ENCODE data around the gene KIRREL3. TPM values are rescaled to one million over a fixed set of nuclear protein-coding genes. Genes with fewer than 3 reads are reported as not detected.

KIRREL3 gene
- total RNA-seq, 2 experiments from 2014 or later: not detected

GRCh38 chr11:126992065-126992803 is 8.3 kb downstream of the KIRREL3 start:
- ChIA-PET POLR2A (no interaction called here), CTCF (no interaction called here)
- Mint-ChIP-seq H3K4me3 (no peak overlapping the region), H3K27ac (no peak overlapping the region), H3K4me1 (no peaks in the 10 kb centered on the region), H3K27me3 (peaks cover 19% of the 10 kb centered on the region), H3K36me3 (ENCODE audit: low read depth) (no peaks in the 10 kb centered on the region), H3K9me3 (no peaks in the 10 kb centered on the region)
- no peak for DNase-seq

- H3K36me3 Mint-ChIP-seq (ENCODE audit: low read depth): no peaks in the 10 kb centered on the region
- no peak overlapping the region for H3K4me3 Mint-ChIP-seq
- no peak overlapping the region for H3K27ac Mint-ChIP-seq
- POLR2A ChIA-PET: no interaction called here
- no peaks in the 10 kb centered on the region for H3K9me3 Mint-ChIP-seq
- peaks cover 15% of the 10 kb centered on the region for H3K27me3 Mint-ChIP-seq
- DNase-seq: no peak
- CTCF ChIA-PET: no interaction called here
- no peaks in the 10 kb centered on the region for H3K4me1 Mint-ChIP-seq
Measured at GRCh38 chr11:126991596-126991995, 9.0 kb downstream of the KIRREL3 start.

- H3K9me3 Mint-ChIP-seq: no peaks in the 10 kb centered on the region
- POLR2A ChIA-PET: no interaction called here
- no peak overlapping the region for H3K4me3 Mint-ChIP-seq
- no peak overlapping the region for H3K27ac Mint-ChIP-seq
- CTCF ChIA-PET: interaction anchor here (0.8 to 1.2 kb wide), 4 partner anchors 12 to 550 kb away, joined by 3 to 4 read pairs (median 3); no protein-coding TSS in a partner anchor
- no peaks in the 10 kb centered on the region for H3K36me3 Mint-ChIP-seq (ENCODE audit: low read depth)
- no peak for DNase-seq
- H3K27me3 Mint-ChIP-seq: peaks cover 11% of the 10 kb centered on the region
- no peaks in the 10 kb centered on the region for H3K4me1 Mint-ChIP-seq
Measured at GRCh38 chr11:126990716-126991480, 9.7 kb downstream of the KIRREL3 start.

GRCh38 chr11:126989942-126990715 is 10.4 kb downstream of the KIRREL3 start:
- Mint-ChIP-seq H3K9me3 (no peaks in the 10 kb centered on the region), H3K4me1 (no peaks in the 10 kb centered on the region), H3K36me3 (ENCODE audit: low read depth) (no peaks in the 10 kb centered on the region), H3K4me3 (no peak overlapping the region), H3K27me3 (peaks cover 11% of the 10 kb centered on the region), H3K27ac (no peak overlapping the region)
- ChIA-PET POLR2A (no interaction called here), CTCF (interaction anchor here (0.6 to 1.2 kb wide), 6 partner anchors 8 to 549 kb away, joined by 3 to 7 read pairs (median 3); no protein-coding TSS in a partner anchor)
- DNase-seq: peak; percentile 57

GRCh38 chr11:126988655-126989054 is 11.9 kb downstream of the KIRREL3 start:
- H3K4me1 Mint-ChIP-seq: no peaks in the 10 kb centered on the region
- peaks cover 11% of the 10 kb centered on the region for H3K27me3 Mint-ChIP-seq
- H3K27ac Mint-ChIP-seq: no peak overlapping the region
- DNase-seq: no peak
- POLR2A ChIA-PET: no interaction called here
- no peaks in the 10 kb centered on the region for H3K36me3 Mint-ChIP-seq (ENCODE audit: low read depth)
- CTCF ChIA-PET: no interaction called here
- H3K4me3 Mint-ChIP-seq: no peak overlapping the region
- H3K9me3 Mint-ChIP-seq: no peaks in the 10 kb centered on the region

- H3K4me3 Mint-ChIP-seq: no peak overlapping the region
- no peaks in the 10 kb centered on the region for H3K9me3 Mint-ChIP-seq
- ChIA-PET POLR2A (no interaction called here), CTCF (no interaction called here)
- H3K36me3 Mint-ChIP-seq (ENCODE audit: low read depth): no peaks in the 10 kb centered on the region
- H3K4me1 Mint-ChIP-seq: no peaks in the 10 kb centered on the region
- peaks cover 12% of the 10 kb centered on the region for H3K27me3 Mint-ChIP-seq
- no peak overlapping the region for H3K27ac Mint-ChIP-seq
- no peak for DNase-seq
Measured at GRCh38 chr11:126981635-126982034, 18.9 kb downstream of the KIRREL3 start.

GRCh38 chr11:126978911-126979310 is 21.7 kb downstream of the KIRREL3 start:
- no peak overlapping the region for H3K27ac Mint-ChIP-seq
- no peak for DNase-seq
- H3K27me3 Mint-ChIP-seq: peaks cover 10% of the 10 kb centered on the region
- no peak overlapping the region for H3K4me3 Mint-ChIP-seq
- no peaks in the 10 kb centered on the region for H3K4me1 Mint-ChIP-seq
- H3K9me3 Mint-ChIP-seq: no peaks in the 10 kb centered on the region
- no peaks in the 10 kb centered on the region for H3K36me3 Mint-ChIP-seq (ENCODE audit: low read depth)
- POLR2A ChIA-PET: no interaction called here
- CTCF ChIA-PET: interaction anchor here (1.5 kb wide), 1 partner anchor 11 kb away, joined by 4 read pairs; no protein-coding TSS in a partner anchor

- CTCF ChIA-PET: interaction anchor here (1.5 kb wide), 1 partner anchor 12 kb away, joined by 4 read pairs; no protein-coding TSS in a partner anchor
- Mint-ChIP-seq H3K9me3 (no peaks in the 10 kb centered on the region), H3K36me3 (ENCODE audit: low read depth) (no peaks in the 10 kb centered on the region), H3K27me3 (peaks cover 10% of the 10 kb centered on the region), H3K4me3 (no peak overlapping the region), H3K27ac (no peak overlapping the region), H3K4me1 (no peaks in the 10 kb centered on the region)
- POLR2A ChIA-PET: no interaction called here
- DNase-seq: no peak
Measured at GRCh38 chr11:126978165-126978564, 22.4 kb downstream of the KIRREL3 start.

- Mint-ChIP-seq H3K4me1 (no peaks in the 10 kb centered on the region), H3K27me3 (peaks cover 14% of the 10 kb centered on the region), H3K36me3 (ENCODE audit: low read depth) (no peaks in the 10 kb centered on the region), H3K27ac (no peak overlapping the region), H3K4me3 (no peak overlapping the region), H3K9me3 (no peaks in the 10 kb centered on the region)
- ChIA-PET POLR2A (no interaction called here), CTCF (no interaction called here)
- DNase-seq: no peak
Measured at GRCh38 chr11:126973051-126973450, 27.5 kb downstream of the KIRREL3 start.

- no peaks in the 10 kb centered on the region for H3K9me3 Mint-ChIP-seq
- H3K27me3 Mint-ChIP-seq: peaks cover 17% of the 10 kb centered on the region
Measured at GRCh38 chr11:126971305-126971704, 29.3 kb downstream of the KIRREL3 start.

GRCh38 chr11:126969865-126970479 is 30.6 kb downstream of the KIRREL3 start:
- Mint-ChIP-seq H3K27ac (no peak overlapping the region), H3K9me3 (no peaks in the 10 kb centered on the region), H3K4me1 (no peaks in the 10 kb centered on the region), H3K36me3 (ENCODE audit: low read depth) (no peaks in the 10 kb centered on the region), H3K27me3 (peaks cover 17% of the 10 kb centered on the region), H3K4me3 (no peak overlapping the region)
- POLR2A ChIA-PET: no interaction called here
- CTCF ChIA-PET: interaction anchor here (0.6 kb wide), 1 partner anchor 226 kb away, joined by 3 read pairs; no protein-coding TSS in a partner anchor
- no peak for DNase-seq

More at GRCh38 chr11:126971305-126971704, 29.3 kb downstream of the KIRREL3 start:
- Mint-ChIP-seq H3K36me3 (ENCODE audit: low read depth) (no peaks in the 10 kb centered on the region), H3K27ac (no peak overlapping the region), H3K4me3 (no peak overlapping the region), H3K4me1 (no peaks in the 10 kb centered on the region)
- CTCF ChIA-PET: interaction anchor here (0.6 kb wide), 1 partner anchor 11 kb away, joined by 5 read pairs; no protein-coding TSS in a partner anchor
- POLR2A ChIA-PET: no interaction called here
- DNase-seq: no peak

- H3K4me1 Mint-ChIP-seq: no peaks in the 10 kb centered on the region
- POLR2A ChIA-PET: no interaction called here
- DNase-seq: no peak
- H3K27ac Mint-ChIP-seq: no peak overlapping the region
- H3K4me3 Mint-ChIP-seq: no peak overlapping the region
- H3K36me3 Mint-ChIP-seq (ENCODE audit: low read depth): no peaks in the 10 kb centered on the region
- CTCF ChIA-PET: no interaction called here
- H3K27me3 Mint-ChIP-seq: peaks cover 17% of the 10 kb centered on the region
- no peaks in the 10 kb centered on the region for H3K9me3 Mint-ChIP-seq
Measured at GRCh38 chr11:126968915-126969314, 31.7 kb downstream of the KIRREL3 start.

All from activated CD4-positive, alpha-beta T cell treated with anti-CD3 and anti-CD28 coated beads, Interleukin-2, amount 10 ng/mL, durations not matched to agents 7 days and 5 days (primary cell).